IgD-negative memory B cell (primary cell): ENCODE measurements around the gene USP49. TPM values are rescaled to one million over a fixed set of nuclear protein-coding genes. Genes with fewer than 3 reads are reported as not detected.

ENCODE experiments used
- H3K27ac Mint-ChIP-seq, 3 donors: one replicate each; pipeline ENCODE4 v1.8.0; 2020 to 2022; ENCODE audit warnings: mild to moderate bottlenecking in 3 of 3, mixed read lengths in 3 of 3, moderate library complexity in 1 of 3
- H3K27me3 Mint-ChIP-seq: one replicate; pipeline ENCODE4 v1.8.0; 2021; ENCODE audit warnings: mixed read lengths
- H3K36me3 Mint-ChIP-seq: one replicate; pipeline ENCODE4 v1.8.0; 2020; ENCODE audit warnings: mild to moderate bottlenecking, mixed read lengths
- H3K4me1 Mint-ChIP-seq, 3 donors: one replicate each; pipeline ENCODE4 v1.8.0; 2020 to 2022; ENCODE audit warnings: mixed read lengths in 3 of 3, mild to moderate bottlenecking in 1 of 3
- H3K4me3 Mint-ChIP-seq, 4 donors: one replicate each; pipeline ENCODE4 v1.8.0; 2020 to 2022; ENCODE audit warnings: mild to moderate bottlenecking in 4 of 4, mixed read lengths in 4 of 4, moderate library complexity in 3 of 4
- H3K9me3 Mint-ChIP-seq, 3 donors: one replicate each; pipeline ENCODE4 v1.8.0; 2020 to 2021; ENCODE audit warnings: mixed read lengths in 3 of 3, mild to moderate bottlenecking in 1 of 3
- polyA plus RNA-seq: library from polyadenylated mRNA; unstranded; fragments of 300-500 nt; fragmentation: Illumina TruSeq; gene quantifications from one replicate; pipeline ENCODE4 v1.2.3, GENCODE V29; 2021

Gene USP49
- polyA plus RNA-seq, 1 donor from 2014 or later: 1.5 TPM

DNA sequence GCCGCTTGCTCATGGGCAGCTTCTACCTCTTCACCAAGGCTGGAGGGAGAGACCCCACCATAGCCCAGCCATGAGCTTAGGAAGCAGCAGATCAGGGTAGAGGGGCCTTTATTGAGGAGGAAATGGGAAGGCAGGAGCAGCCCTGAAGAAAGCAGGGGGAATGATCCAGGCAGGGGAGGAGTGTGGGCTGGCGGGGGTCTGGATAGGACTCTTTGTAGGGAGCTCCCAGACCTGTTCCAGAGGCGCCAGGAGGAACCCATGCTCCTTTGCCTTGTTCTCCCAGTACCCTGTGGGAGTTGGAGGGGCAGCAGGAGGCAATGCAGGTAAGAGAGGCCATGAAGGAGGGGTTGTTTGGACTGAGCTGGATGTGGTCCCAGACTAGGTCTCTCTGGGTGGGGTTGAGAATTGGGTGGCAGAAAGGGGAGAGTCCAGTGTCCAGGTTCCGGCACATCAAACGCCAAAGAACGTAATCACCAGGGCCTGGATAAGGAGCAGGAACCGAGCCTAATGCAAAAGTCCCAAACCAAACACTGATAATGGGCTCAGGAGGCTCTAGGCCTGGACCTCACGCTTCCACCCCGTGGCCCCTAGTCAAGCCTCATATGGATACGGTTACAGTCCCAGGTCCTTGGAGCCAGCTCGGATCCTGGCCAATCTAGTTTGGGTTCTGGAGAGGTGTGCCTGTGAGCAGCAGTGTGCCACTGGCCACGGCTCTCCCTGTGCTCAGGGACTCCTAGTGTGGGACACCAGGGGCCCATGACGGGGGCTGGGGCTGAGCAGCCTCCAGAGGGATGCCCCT lies 135.9 kb downstream of the USP49 start:
- Mint-ChIP-seq H3K27ac (peak overlapping the region in 1 of 3 donors; percentile 39), H3K36me3 (peaks cover 2% of the 10 kb centered on the region)

DNA sequence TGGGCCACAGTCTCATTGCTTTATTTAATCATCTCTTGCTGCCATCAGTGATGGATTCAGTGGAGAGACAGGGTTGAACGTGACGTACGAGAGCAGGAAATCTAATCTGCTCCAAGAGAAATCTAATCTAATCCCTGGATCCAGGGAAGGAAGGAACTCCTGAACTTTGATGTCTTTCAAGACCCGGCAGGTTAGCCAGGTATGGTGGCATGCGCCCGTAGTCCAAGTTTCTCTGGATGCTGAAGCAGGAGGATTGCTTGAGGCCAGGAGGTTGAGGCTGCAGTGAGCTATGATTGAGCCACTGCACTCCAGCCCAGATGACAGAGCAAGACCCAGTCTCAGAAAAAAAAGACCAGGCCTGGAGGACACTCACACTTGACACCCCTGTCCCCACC lies 136.5 kb downstream of the USP49 start:
- Mint-ChIP-seq H3K36me3 (peaks cover 2% of the 10 kb centered on the region), H3K9me3 (no peaks in the 10 kb centered on the region), H3K4me3 (no peak overlapping the region), H3K27ac (no peak overlapping the region), H3K4me1 (peaks cover 0 to 3% (median 0%) of the 10 kb centered on the region in 3 donors), H3K27me3 (peaks cover 5% of the 10 kb centered on the region)

More for the DNA sequence above, 135.9 kb downstream of the USP49 start:
- Mint-ChIP-seq H3K27me3 (peaks cover 5% of the 10 kb centered on the region), H3K4me3 (no peak overlapping the region), H3K4me1 (peaks cover 0 to 3% (median 0%) of the 10 kb centered on the region in 3 donors), H3K9me3 (no peaks in the 10 kb centered on the region)

DNA sequence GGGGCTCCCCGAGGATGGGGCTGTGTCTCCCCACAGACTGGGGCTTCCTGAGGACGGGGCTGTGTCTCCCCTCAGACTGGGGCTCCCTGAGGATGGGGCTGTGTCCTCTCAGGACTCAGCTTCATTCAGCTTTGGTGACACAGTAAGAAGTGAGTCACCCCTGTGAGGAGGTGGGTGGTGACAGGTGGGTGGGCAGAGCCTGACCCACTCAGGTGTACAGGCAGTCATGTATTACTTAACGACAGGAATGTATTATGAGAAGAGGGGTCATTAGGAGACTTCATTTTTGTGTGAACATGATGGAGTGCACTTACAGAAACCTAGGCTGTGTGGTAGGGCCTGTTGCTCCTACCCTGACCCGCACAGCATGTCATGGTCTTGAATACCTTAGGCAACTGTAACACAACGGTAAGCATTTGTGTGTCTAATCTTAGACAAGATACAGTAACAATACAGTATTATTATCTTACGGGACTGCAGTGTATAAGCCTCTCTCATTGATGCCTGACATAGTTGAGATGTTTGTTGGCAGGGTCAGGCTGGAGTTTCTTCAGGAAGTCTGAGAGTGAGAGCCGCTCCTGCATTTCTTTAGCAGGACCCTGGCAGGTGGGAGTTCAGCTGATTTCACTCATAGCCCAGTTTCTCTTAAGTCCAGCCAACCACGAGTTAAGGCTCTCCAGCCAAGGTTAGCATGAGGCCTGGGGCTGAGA lies 137.1 kb downstream of the USP49 start:
- Mint-ChIP-seq H3K27me3 (peaks cover 5% of the 10 kb centered on the region), H3K4me1 (peaks cover 0 to 3% (median 0%) of the 10 kb centered on the region in 3 donors)

DNA sequence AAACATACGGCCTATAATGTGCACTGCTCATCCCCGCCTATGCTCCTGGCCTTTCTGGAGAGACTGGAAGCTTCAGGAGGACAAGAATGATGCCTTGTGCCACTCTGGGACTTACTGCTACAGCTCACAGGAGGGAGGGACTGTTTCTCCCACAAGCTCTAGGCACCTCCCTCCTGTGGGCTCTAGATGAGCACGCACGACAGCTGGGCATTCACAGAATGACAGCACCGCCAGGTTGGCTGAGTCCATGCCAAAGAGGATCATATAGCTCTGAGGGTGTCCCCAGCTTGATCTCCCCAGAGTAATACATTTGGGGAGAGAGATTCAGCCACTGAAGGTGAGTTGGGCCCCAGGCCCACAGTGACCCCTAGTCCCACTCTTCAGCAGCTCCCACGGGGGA lies 137.9 kb downstream of the USP49 start:
- peaks cover 2% of the 10 kb centered on the region for H3K36me3 Mint-ChIP-seq
- H3K27ac Mint-ChIP-seq: no peak overlapping the region
- H3K9me3 Mint-ChIP-seq: no peaks in the 10 kb centered on the region
- H3K27me3 Mint-ChIP-seq: peaks cover 5% of the 10 kb centered on the region
- H3K4me1 Mint-ChIP-seq: peaks cover 0 to 3% (median 0%) of the 10 kb centered on the region in 3 donors
- H3K4me3 Mint-ChIP-seq: no peak overlapping the region

More for the DNA sequence above, 137.1 kb downstream of the USP49 start:
- Mint-ChIP-seq H3K4me3 (no peak overlapping the region), H3K36me3 (peaks cover 2% of the 10 kb centered on the region), H3K9me3 (no peaks in the 10 kb centered on the region), H3K27ac (no peak overlapping the region)

DNA sequence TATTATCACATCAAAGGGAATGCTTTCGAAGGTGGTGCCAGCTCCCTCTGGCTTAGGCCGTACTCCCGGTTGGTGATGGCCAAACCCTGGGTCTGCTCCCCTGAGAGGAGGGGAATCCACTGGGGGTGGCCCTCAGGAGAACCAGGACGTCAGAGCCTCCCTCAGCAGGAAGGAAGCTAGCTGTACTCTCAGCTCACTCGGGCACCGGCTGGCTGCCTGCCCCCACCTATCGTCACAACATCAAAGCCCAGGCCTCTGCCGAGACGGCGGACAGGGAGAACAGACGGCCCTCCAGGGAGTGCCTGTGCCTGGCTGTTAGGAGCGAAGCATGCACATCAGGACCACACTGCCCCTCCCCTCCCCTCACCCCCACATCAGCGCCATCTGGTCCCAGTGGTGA lies 138.8 kb downstream of the USP49 start:
- H3K9me3 Mint-ChIP-seq: no peaks in the 10 kb centered on the region
- peaks cover 2% of the 10 kb centered on the region for H3K36me3 Mint-ChIP-seq
- H3K27ac Mint-ChIP-seq: no peak overlapping the region
- peaks cover 0 to 3% (median 0%) of the 10 kb centered on the region in 3 donors for H3K4me1 Mint-ChIP-seq
- no peak overlapping the region for H3K4me3 Mint-ChIP-seq
- peaks cover 4% of the 10 kb centered on the region for H3K27me3 Mint-ChIP-seq

DNA sequence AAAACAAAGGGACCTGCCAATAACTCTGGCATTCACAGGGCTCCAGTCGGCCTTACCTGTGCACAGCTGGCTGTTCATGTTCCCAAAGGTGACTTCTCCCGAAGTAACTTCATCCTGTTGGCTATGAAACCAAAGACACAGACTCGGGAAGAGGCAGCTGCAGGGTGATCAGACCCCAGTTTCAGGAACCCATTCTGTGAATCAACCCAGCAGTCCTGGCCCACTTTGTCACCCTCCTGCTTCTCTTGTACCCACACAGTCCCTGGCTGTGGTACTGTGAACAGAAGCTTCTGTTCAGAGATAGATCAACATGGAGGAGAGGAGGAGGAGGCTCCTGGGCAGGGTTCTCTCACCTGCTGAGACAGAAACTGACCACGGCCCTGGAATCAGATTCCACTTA lies 139.3 kb downstream of the USP49 start:
- Mint-ChIP-seq H3K27ac (no peak overlapping the region), H3K4me1 (peaks cover 0 to 3% (median 0%) of the 10 kb centered on the region in 3 donors), H3K4me3 (no peak overlapping the region), H3K9me3 (no peaks in the 10 kb centered on the region), H3K27me3 (peaks cover 2% of the 10 kb centered on the region), H3K36me3 (peaks cover 2% of the 10 kb centered on the region)

DNA sequence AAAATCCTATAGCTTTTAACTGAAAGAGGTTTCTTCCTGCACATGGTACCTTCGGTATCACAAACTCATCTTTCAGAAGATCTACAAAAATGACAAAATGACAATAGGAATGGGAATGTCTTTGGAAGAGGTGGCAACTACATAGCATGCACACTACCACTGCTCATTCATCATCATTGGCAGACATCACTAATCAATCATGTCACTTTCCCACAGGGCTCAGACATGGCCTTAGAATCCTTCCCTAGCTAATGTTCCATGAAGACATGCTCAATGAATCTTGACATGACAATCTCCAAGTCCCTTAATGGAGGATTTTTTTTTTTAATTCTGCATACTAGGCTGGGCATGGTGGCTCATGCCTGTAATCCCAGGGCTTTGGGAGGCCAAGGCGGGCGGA lies 144.8 kb downstream of the USP49 start:
- H3K36me3 Mint-ChIP-seq: no peaks in the 10 kb centered on the region
- H3K27me3 Mint-ChIP-seq: peaks cover 5% of the 10 kb centered on the region

DNA sequence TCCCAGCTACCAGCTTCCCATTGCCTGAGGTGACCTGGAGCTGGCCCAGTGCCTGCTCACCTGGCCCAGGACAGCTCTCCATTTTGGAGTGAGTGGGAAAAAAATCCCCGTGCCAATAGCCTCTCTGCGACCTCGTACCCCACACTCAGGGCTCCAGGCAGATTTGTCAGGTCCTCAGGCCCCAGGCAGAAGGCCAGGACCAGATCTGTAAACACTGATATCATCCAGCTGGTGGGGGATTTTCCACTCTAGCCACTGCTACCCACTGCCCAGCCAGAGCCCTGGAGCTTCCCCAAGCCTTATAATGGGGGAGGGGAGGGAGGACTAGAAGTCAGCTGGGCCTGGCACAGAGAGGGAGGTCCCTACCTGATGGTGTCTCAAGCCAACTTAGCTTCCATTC lies 146.6 kb downstream of the USP49 start:
- no peak overlapping the region for H3K4me3 Mint-ChIP-seq
- no peaks in the 10 kb centered on the region for H3K4me1 Mint-ChIP-seq
- no peaks in the 10 kb centered on the region for H3K9me3 Mint-ChIP-seq
- no peak overlapping the region for H3K27ac Mint-ChIP-seq
- no peaks in the 10 kb centered on the region for H3K36me3 Mint-ChIP-seq
- peaks cover 2% of the 10 kb centered on the region for H3K27me3 Mint-ChIP-seq

More for the DNA sequence above, 144.8 kb downstream of the USP49 start:
- Mint-ChIP-seq H3K9me3 (no peaks in the 10 kb centered on the region), H3K4me1 (no peaks in the 10 kb centered on the region), H3K4me3 (no peak overlapping the region), H3K27ac (no peak overlapping the region)

DNA sequence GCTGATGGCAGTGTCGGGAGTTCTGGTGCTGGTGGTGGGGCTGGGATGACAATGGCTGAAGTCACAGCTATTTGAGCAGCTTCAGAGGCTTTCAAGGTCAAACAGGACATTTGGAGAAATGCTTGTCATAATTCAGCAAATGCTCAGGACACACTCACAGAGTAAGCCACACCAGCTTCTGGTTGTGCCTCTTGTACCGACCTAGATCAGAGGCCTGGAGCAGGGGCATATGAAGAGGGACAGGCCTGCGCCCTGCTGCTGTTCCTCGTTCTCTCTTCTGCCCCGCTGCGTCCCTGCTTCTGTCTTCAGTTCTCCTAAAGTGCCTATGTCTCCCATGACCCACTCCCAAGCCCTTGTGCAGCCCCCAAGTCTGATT lies 147.1 kb downstream of the USP49 start:
- Mint-ChIP-seq H3K27ac (no peak overlapping the region), H3K36me3 (no peaks in the 10 kb centered on the region), H3K4me3 (no peak overlapping the region), H3K27me3 (peaks cover 2% of the 10 kb centered on the region), H3K4me1 (no peaks in the 10 kb centered on the region), H3K9me3 (no peaks in the 10 kb centered on the region)

DNA sequence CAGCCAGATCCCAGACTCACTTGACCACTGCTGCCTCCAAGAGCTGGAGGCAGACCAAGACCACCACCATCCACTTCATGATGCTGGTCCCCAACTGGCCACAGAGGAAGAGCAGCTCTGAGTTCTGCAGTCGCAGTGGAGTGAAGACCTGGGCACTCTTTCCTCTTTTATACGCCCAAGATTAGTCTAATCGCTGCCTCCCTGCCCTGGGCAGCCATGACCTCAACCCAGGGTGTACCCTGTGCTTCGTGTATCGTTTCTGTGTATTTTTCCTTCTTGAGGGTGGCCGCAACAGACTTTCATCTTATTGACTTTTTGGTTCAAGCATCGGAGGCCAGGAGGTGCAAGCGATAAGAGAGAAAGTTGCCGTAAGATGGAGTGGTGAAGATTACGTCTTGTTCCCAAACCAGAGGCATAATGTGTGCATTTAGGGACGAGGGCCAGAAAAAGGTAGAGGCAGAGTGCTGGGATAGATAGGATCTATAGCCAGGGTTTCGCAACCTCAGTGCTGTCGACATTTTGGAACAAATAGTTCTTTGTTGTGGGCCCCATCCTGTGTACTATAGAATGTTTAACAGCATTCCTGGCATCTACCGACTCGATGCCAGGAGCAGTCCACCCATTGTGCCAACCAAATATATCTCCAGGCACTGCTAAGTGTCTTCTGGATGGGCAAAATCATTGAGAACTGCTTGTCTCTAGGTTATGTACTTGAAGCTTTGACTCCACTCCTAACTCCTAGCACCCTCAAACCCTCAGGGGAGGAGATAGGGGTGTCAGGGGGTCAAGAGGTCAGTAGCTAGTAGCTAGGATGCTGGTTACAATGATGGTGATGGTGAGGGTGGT lies 147.7 kb downstream of the USP49 start, which contains the start of gene PGC:
Gene PGC (minus strand): TSS at position 142 of the 846 bp plus-strand sequence. CDS start 63 bp downstream, at position 79.
- Mint-ChIP-seq H3K27me3 (peaks cover 2% of the 10 kb centered on the region), H3K4me3 (no peak within 1 kb of the TSS), H3K36me3 (no peaks in the 10 kb centered on the region), H3K27ac (no peak within 1 kb of the TSS), H3K4me1 (no peaks in the 10 kb centered on the region), H3K9me3 (no peaks in the 10 kb centered on the region)

DNA sequence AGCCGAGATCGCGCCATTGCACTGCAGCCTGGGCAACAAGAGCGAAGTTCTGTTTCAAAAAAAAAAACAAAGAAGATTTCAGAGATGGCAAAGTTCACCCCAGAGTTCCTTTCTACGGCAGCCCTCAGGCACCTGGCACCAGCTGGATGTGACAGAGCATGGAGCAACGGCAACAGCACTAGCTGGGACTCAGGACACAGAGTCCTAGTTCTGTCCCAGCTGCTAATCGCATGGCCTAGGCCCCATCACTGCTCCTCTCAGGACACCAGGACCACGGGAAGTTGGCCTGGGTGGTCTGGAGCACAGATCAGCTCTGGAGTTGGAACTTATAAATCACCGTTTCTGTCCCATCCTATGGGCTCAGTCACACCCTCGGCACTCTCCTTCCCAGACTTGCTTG lies 149.1 kb downstream of the USP49 start:
- H3K36me3 Mint-ChIP-seq: no peaks in the 10 kb centered on the region
- no peak overlapping the region for H3K27ac Mint-ChIP-seq
- no peaks in the 10 kb centered on the region for H3K9me3 Mint-ChIP-seq
- H3K27me3 Mint-ChIP-seq: peaks cover 2% of the 10 kb centered on the region
- no peak overlapping the region for H3K4me3 Mint-ChIP-seq
- peaks cover 0 to 2% (median 2%) of the 10 kb centered on the region in 3 donors for H3K4me1 Mint-ChIP-seq

DNA sequence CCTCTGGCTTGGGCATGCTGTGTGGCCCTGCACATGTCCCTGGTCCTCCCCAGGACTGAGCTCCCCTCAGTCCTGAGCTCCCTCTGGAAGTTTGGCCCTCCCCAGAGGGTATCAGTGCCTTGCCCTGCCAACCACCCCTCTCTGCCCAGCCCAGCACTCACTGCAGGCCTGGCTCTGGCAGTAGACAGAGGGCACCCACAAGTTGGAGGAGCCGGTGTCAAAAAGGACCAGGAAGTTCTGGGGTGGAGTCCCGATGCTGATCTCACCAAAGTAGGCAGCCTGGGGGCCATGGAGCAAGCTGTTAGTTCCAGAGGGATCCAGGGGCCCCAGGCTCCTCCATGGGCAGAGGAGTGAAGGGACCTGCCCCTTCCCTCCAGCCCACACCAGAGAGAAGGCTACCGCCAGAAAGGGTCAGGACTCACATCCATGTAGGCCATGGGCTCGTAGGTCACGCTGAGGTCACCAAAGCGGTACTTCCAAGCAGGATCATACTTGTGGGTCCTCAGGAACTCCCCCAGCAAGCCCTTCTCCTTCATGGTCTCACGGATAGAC lies 150.9 kb downstream of the USP49 start:
- peaks cover 0 to 2% (median 2%) of the 10 kb centered on the region in 3 donors for H3K4me1 Mint-ChIP-seq
- H3K4me3 Mint-ChIP-seq: no peak overlapping the region
- no peaks in the 10 kb centered on the region for H3K27me3 Mint-ChIP-seq
- H3K9me3 Mint-ChIP-seq: no peaks in the 10 kb centered on the region
- no peaks in the 10 kb centered on the region for H3K36me3 Mint-ChIP-seq
- no peak overlapping the region for H3K27ac Mint-ChIP-seq

DNA sequence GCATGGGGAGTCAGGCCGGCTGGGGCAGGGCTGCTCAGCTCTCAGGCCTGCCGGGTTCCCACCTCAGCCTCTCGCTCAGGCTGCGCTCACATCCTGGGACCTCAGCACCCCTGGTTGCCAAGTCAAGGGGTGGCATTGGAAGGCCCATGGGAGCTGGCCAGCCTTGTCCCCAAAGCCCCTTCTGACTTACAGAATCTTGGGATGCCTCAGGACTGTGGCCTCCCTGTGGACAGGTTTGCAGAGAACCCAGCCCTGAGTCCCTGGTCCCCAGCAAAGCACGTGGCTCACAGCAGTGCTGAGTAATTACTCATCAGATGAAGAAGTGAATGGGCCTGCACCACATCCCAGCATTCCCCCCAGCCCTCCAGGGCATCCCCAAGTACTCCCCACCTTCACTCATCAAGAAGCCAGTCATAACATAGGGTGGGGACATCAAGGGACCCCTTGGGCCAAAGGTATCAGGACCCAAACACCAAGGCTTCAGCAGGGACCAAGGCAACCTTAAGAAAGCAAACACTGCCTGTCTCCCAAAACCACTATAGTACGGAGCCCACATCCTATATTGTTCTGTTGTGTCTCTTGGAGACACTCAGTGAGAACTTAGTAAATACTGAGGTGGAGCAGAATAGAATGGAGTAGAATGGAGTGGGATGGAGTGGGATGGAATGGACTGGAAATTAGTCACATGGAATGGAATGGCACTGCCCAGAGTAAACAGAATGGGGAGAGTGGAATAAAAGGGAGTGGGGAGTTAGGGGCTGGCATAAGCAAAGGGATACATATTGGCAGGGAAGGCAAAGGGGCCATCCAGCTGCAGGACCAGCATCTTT lies 151.6 kb downstream of the USP49 start:
- Mint-ChIP-seq H3K36me3 (no peaks in the 10 kb centered on the region), H3K4me3 (no peak overlapping the region), H3K4me1 (peaks cover 0 to 2% (median 2%) of the 10 kb centered on the region in 3 donors), H3K27me3 (no peaks in the 10 kb centered on the region), H3K9me3 (no peaks in the 10 kb centered on the region), H3K27ac (no peak overlapping the region)
